GM19351 (cell line): ENCODE data around the gene MCM3.

Experiments used
- ATAC-seq: cut with Tn5 transposase; IDR thresholded peaks from one replicate; pipeline ENCODE4 v1.9.1; 2021; ENCODE audit warnings: mild to moderate bottlenecking, moderate library complexity; ENCODE audit not compliant: unreplicated experiment

The MCM3 gene

GRCh38 chr6:52254731-52255378 lies 29.7 kb downstream of the MCM3 start:
- peak; percentile 65 for ATAC-seq

GRCh38 chr6:52253494-52253893 lies 31.0 kb downstream of the MCM3 start:
- ATAC-seq = no peak

GRCh38 chr6:52251113-52251512 lies 33.4 kb downstream of the MCM3 start:
- no peak for ATAC-seq

GRCh38 chr6:52249078-52249477 lies 35.5 kb downstream of the MCM3 start:
- ATAC-seq = no peak

GRCh38 chr6:52245425-52245824 lies 39.1 kb downstream of the MCM3 start:
- no peak for ATAC-seq

GRCh38 chr6:52244400-52244799 lies 40.1 kb downstream of the MCM3 start, which contains the start of gene IL17F:
TSS of gene IL17F (minus strand) at chr6:52244500. CDS start at chr6:52244429, 71 bp downstream.
- no peak for ATAC-seq

- no peak for ATAC-seq
Observed at GRCh38 chr6:52243282-52243893, 41.2 kb downstream of the MCM3 start.

GRCh38 chr6:52241819-52242218 lies 42.7 kb downstream of the MCM3 start:
- ATAC-seq = no peak

GRCh38 chr6:52233975-52234823 lies 50.3 kb downstream of the MCM3 start:
- ATAC-seq = peak; percentile 83

GRCh38 chr6:52233005-52233404 lies 51.5 kb downstream of the MCM3 start:
- no peak for ATAC-seq

GRCh38 chr6:52231406-52232127 lies 53.0 kb downstream of the MCM3 start:
- no peak for ATAC-seq

GRCh38 chr6:52230685-52231084 lies 53.9 kb downstream of the MCM3 start:
- no peak for ATAC-seq

- peak; percentile 100 for ATAC-seq
Observed at GRCh38 chr6:52227495-52227894, 57.0 kb downstream of the MCM3 start.

- ATAC-seq = peak; percentile 79
Observed at GRCh38 chr6:52221302-52221701, 63.2 kb downstream of the MCM3 start.

GRCh38 chr6:52217761-52218160 lies 66.8 kb downstream of the MCM3 start:
- no peak for ATAC-seq

GRCh38 chr6:52216932-52217575 lies 67.5 kb downstream of the MCM3 start:
- peak; percentile 67 for ATAC-seq

- no peak for ATAC-seq
Observed at GRCh38 chr6:52215787-52216186, 68.8 kb downstream of the MCM3 start.
